Activated naive CD4-positive, alpha-beta T cell (primary cell): ENCODE data around the gene RNF213.

Experiments
- DNase-seq, 4 experiments: peaks; one replicate each; lab custom pipeline; 2025; lab: John Stamatoyannopoulos, UW

Gene RNF213

GRCh38 chr17:80260791-80261158, at the start of gene RNF213:
Gene RNF213, plus strand, starts transcription at chr17:80260852. Its CDS starts 2,830 bp downstream, at chr17:80263682.
- DNase-seq = peak in 2 of 4 experiments; percentile 23 to 59

GRCh38 chr17:80212109-80212508, 48.5 kb upstream of the RNF213 start:
- DNase-seq = no peak

GRCh38 chr17:80212511-80212910, 48.1 kb upstream of the RNF213 start:
- no peak for DNase-seq

- DNase-seq = no peak
Observed at GRCh38 chr17:80212962-80213642, 47.5 kb upstream of the RNF213 start.

DNA sequence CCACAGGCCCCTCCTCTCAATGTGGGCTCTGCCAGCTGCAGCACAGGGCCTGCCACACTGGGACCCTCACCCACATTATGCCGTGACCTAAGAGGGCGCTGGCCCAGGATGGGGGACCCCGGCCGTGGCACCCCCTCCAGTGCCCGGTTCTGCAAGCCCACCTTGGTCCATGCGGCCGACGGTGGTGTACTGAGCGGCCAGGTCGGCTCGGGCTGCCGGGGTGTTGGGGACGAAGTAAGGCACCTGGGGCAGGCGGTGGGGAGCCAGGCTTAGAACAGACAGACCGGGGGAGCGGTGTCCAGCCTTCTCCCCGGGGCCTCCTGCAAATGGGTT, 47.0 kb upstream of the RNF213 start:
- no peak for DNase-seq

DNA sequence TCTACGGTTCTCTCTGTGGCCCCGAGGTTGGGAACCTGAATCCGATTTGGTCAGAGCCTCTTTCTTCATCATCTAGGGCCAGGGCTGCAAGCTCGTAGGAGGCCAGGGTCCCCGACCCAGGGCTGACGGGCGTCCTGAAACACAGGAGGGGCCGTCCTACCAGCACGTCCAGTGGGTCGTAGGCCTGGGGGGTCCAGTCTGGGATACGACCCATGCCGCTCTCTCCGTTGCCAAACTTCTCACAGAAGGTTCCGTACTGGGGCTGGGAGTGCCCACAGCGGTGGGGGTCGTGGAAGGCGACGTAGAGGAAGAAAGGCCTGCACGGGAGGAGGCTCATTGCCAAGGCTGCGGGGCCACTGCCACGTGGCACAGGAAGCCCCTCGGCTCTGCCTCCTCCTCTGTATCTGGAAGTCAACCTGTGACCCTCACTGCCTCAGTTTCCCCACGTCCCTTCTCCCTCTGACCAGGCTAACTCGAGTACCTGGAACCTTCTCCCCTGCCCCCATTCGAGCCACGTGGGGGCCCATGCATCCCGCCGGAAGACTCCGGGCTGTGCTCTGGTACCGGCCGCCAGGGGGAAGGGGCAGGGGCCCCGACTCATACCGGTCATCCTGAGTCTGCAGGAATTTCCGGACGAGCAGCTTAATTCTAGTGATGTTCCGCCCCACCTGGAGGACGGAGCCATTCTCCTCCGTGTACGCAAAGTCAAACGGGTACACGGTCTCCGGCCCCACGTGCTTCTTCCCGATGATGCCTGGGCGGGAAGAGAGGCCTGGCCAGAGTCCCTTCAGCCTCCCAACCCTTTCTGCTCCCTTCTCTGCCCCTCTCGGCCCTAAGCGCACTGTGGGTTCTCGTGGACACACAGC, 46.4 kb upstream of the RNF213 start:
- no peak for DNase-seq

DNA sequence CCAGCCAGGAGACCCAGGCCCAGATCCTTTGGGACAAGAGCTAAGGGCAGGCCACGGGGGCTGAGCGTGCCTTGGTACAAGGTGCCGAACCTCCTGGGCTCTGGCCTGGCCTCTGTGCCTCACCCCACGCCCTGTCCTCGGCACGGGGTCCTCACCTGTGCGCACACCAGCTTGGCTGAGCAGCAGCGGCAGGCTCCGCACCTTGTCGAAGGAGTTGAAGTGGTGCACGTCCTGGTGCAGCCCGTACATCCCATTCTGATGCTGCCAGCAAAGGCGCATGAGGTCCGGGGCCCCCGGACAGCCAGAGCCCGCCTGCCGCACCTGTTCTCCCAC, 45.8 kb upstream of the RNF213 start:
- DNase-seq = no peak

GRCh38 chr17:80216473-80217456, 43.9 kb upstream of the RNF213 start:
- no peak for DNase-seq

DNA sequence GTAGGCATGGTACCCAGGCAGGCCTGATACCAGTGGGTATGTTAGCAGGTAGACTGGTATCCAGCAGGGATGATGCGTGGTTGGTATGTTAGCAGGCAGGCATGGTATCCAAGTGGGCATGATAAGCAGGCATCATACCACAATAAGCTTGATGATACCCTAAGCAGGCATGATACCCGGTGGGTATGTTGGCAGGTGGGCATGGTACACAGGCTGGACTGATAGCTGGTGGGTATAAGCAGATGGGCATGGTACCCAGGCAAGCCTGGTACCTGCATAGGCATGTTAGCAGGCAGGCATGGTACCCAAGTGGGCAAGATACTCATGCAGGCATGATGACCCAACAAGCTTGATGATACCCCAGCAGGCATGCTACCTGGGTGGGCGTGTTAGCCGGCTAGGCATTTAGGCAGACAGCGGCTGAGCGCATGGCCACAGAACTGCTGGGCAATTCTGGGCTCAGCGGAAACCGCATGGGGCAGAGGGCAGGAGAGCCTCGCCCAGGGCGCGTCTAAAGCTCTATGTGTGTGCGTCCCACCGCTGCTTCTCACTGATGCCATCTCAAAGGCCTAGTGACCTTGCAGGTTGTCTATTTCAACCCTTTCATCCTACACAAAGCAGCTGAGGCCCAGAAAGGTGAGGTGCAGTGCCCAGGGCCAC, 42.8 kb upstream of the RNF213 start:
- DNase-seq = no peak

- DNase-seq = no peak
Observed at GRCh38 chr17:80218391-80218790, 42.3 kb upstream of the RNF213 start.

GRCh38 chr17:80219013-80219762, 41.5 kb upstream of the RNF213 start:
- peak; percentile 62 to 83 (median 72) for DNase-seq

GRCh38 chr17:80219763-80220053, 40.9 kb upstream of the RNF213 start:
- no peak for DNase-seq

GRCh38 chr17:80220054-80220735, 40.5 kb upstream of the RNF213 start, which contains the start of the genes SGSH and SLC26A11:
Gene SGSH, minus strand, starts transcription at chr17:80220333. Its CDS starts 20 bp downstream, at chr17:80220313.
Gene SLC26A11, plus strand, starts transcription at chr17:80220427. Its CDS starts 1,134 bp downstream, at chr17:80221561.
- DNase-seq = peak in 3 of 4 experiments; percentile 13 to 50 (median 27)

DNA sequence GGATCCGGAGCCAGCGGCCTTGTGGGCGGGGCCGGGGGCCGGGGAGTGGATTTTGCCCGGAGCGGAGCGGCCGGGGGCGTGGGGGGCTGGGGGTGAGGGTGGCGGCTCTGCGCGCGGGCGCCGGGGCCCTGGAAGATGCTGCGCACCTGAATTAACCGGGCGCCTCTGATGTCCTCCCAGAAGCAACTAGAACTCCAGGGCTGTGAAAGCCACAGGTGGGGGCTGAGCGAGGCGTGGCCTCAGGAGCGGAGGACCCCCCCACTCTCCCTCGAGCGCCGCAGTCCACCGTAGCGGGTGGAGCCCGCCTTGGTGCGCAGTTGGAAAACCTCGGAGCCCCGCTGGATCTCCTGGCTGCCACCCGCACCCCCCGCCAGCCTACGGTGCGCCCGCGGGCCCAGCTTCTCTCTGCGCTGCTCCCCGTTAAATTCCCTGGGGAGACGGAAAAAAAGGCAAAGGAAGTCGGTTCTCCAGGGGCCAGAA, 39.9 kb upstream of the RNF213 start:
- no peak for DNase-seq

GRCh38 chr17:80221351-80222105, 39.1 kb upstream of the RNF213 start:
- DNase-seq = no peak

DNA sequence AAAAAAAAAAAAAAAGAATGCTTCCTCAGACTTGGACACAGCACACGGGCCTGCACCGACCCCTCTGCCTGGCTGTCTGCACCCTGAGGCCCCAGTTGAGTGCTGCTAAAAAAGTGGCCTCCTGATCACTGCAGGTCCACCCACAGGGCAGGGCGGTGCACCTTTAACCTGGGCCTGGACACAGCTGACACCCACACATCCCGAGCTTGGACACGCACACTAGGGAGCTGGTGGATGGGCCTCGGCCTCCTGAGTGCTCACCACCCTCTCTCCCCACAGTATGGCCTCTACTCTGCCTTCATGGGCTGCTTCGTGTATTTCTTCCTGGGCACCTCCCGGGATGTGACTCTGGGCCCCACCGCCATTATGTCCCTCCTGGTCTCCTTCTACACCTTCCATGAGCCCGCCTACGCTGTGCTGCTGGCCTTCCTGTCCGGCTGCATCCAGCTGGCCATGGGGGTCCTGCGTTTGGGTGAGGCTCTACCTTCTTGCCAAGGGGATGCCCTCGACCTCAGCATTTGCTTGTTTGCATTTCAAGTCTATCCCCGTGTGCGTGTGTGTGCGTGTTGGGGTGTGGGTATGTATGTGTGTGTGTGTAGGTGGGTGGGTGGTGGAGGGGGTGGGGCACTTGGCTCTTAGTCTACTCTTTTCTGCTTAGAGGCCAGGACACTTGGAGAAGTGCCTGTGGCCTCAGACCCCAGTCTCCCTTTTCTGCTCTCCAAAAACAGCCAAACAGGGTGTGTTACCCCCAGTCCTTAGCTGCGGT, 38.1 kb upstream of the RNF213 start:
- DNase-seq = no peak

DNA sequence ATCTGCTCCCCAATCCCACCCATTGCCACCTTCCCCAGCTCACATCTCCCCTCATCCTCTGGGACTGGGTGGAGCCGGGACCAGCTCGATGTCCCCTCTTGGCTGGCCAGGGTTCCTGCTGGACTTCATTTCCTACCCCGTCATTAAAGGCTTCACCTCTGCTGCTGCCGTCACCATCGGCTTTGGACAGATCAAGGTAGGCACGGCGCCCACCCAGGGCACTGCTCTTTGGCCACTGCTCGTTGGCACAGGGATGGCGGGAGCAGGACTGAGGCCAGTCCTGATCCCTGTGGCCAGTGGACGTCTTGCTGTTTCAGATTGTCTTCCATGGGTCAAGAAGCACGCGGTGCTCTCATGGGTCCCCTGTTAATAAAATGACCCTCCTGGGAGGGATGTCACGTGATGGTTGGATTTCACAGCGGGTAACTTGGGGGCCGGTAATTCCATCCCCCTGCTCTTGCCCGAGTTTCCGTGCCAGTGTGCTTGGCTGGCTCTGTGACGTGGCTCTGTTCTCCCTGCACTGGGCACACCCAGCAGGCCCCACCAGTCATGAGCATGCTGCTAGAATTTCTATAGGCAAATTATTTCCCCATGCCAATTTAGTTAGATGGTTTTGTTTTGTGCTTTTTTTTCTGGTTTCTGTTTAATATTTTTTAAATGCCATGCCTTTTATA, 37.4 kb upstream of the RNF213 start:
- DNase-seq = no peak

DNA sequence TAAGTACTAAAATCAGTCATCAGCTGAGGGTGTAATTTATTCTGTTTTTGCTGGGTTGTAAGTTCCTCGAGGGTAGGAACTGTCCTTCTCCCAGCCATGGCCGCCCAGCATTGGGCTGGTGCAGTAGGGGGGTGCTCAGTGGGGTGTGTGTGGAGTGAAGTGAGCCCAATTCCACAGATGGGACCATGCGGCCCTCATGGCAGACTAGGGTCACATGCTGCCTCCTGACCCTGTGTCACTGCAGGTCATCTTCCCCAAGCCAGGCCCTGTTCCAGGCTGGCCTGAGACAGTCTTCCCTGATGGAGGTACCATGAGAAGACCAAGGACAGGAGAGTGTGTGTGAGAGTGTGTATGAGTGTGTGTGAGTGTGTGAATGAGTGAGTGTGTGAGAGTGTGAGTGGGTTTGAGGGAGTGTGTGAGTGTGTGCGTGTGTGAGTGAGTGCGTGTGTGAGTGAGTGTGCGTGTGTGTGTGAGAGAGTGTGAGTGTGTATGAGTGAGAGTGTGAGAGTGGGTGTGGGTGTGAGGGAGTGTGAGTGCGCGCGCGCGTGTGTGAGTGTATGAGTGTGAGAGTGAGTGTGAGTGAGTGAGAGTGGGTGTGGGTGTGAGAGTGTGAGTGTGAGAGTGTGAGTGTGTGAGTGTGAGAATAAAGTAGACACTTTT, 36.7 kb upstream of the RNF213 start:
- DNase-seq = no peak
